Measurements from ENCODE around the gene TPRG1. TPM values are rescaled to one million over a fixed set of nuclear protein-coding genes. Genes with fewer than 3 reads are reported as not detected.
A peak's percentile ranks its signal among the peaks of the same experiment; 100 is the strongest.

TPRG1 gene
- total RNA-seq, 2 experiments from 2014 or later: 2.1 to 2.9 TPM

DNA sequence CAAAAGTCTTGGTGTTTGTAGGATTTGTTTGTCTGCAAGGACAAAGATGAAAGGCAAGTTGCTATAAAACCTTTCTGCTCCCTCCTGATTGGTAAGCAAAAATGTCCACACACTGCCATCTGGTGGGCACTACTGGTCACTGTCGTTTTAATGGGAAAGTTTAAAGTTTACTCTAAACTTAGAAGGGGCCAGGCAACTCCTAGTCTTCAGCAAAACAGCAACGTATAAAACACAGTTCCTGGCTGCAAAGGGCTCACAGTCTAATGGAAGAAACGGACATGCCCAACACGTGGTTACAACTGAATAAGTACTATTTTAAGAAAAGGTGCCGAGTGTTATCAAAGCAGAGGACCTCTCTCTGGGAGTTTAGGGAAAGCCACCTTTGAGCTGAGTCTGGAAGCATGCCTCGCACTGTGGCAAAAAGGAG lies 23.7 kb upstream of the TPRG1 start:
- Histone ChIP-seq H3K4me1 (ENCODE audit: insufficient read depth, low read length) (peaks cover 8% of the 10 kb centered on the region), H3K27ac (ENCODE audit: low read depth in 1 of 2, low read length in 2 of 2) (no peak overlapping the region), H3K9me3 (ENCODE audit: control insufficient read depth in 1 of 2, insufficient read depth in 1 of 2, low read length in 2 of 2) (no peaks in the 10 kb centered on the region), H3K4me3 (ENCODE audit: low read length) (no peak overlapping the region), H3K27me3 (ENCODE audit: control insufficient read depth in 1 of 2, insufficient read depth in 2 of 2, low read length in 2 of 2) (no peaks in the 10 kb centered on the region), H3K36me3 (ENCODE audit: insufficient read depth, low read length) (no peaks in the 10 kb centered on the region)
- Mint-ChIP-seq H3K4me3 (no peak overlapping the region), H3K36me3 (ENCODE audit: low read depth) (no peaks in the 10 kb centered on the region), H3K9me3 (no peaks in the 10 kb centered on the region), H3K27me3 (no peaks in the 10 kb centered on the region), H3K4me1 (ENCODE audit: low read depth) (peaks cover 10% of the 10 kb centered on the region), H3K27ac (no peak overlapping the region)
- TF ChIP-seq, protein P1, sequence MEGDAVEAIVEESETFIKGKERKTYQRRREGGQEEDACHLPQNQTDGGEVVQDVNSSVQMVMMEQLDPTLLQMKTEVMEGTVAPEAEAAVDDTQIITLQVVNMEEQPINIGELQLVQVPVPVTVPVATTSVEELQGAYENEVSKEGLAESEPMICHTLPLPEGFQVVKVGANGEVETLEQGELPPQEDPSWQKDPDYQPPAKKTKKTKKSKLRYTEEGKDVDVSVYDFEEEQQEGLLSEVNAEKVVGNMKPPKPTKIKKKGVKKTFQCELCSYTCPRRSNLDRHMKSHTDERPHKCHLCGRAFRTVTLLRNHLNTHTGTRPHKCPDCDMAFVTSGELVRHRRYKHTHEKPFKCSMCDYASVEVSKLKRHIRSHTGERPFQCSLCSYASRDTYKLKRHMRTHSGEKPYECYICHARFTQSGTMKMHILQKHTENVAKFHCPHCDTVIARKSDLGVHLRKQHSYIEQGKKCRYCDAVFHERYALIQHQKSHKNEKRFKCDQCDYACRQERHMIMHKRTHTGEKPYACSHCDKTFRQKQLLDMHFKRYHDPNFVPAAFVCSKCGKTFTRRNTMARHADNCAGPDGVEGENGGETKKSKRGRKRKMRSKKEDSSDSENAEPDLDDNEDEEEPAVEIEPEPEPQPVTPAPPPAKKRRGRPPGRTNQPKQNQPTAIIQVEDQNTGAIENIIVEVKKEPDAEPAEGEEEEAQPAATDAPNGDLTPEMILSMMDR (IDR thresholded peaks at IDR 0.05): peak; percentile 79
- DNase-seq (peak; percentile 53 to 82 (median 63)), ATAC-seq (ENCODE audit: poor library complexity) (peak; percentile 75)
- CTCF ChIA-PET: interaction anchor here (1.4 kb wide), 1 partner anchor 107 kb away, joined by 5 read pairs; no protein-coding TSS in a partner anchor
- POLR2A ChIA-PET: interaction anchor here (0.7 to 1.4 kb wide), 2 partner anchors 8 to 1408 kb away, joined by 3 read pairs; no protein-coding TSS in a partner anchor
- intact Hi-C loops (cut with DNase I, micrococcal nuclease): loop anchor here (1.0 to 10.0 kb wide), 11 partner anchors 193 to 1833 kb away; no protein-coding TSS in a partner anchor

GRCh38 chr3:189149203-189149602 lies 22.6 kb upstream of the TPRG1 start:
- Mint-ChIP-seq H3K4me3 (no peak overlapping the region), H3K27ac (no peak overlapping the region), H3K27me3 (no peaks in the 10 kb centered on the region), H3K4me1 (ENCODE audit: low read depth) (peaks cover 7% of the 10 kb centered on the region), H3K9me3 (no peaks in the 10 kb centered on the region), H3K36me3 (ENCODE audit: low read depth) (no peaks in the 10 kb centered on the region)
- TF ChIP-seq, protein P1 (IDR thresholded peaks at IDR 0.05): no peak
- intact Hi-C loops (cut with DNase I, micrococcal nuclease): loop anchor here (2.0 to 10.0 kb wide), 7 partner anchors 194 to 1834 kb away; no protein-coding TSS in a partner anchor
- Histone ChIP-seq H3K9me3 (ENCODE audit: control insufficient read depth in 1 of 2, insufficient read depth in 1 of 2, low read length in 2 of 2) (no peaks in the 10 kb centered on the region), H3K36me3 (ENCODE audit: insufficient read depth, low read length) (no peaks in the 10 kb centered on the region), H3K4me1 (ENCODE audit: insufficient read depth, low read length) (peaks cover 4% of the 10 kb centered on the region), H3K27me3 (ENCODE audit: control insufficient read depth in 1 of 2, insufficient read depth in 2 of 2, low read length in 2 of 2) (no peaks in the 10 kb centered on the region), H3K4me3 (ENCODE audit: low read length) (no peak overlapping the region), H3K27ac (ENCODE audit: low read depth in 1 of 2, low read length in 2 of 2) (no peak overlapping the region)
- DNase-seq: no peak
- ChIA-PET CTCF (interaction anchor here (1.0 to 1.4 kb wide), 2 partner anchors 108 to 1410 kb away, joined by 4 to 5 read pairs; no protein-coding TSS in a partner anchor), POLR2A (interaction anchor here (1.4 kb wide), 1 partner anchor 1409 kb away, joined by 3 read pairs; no protein-coding TSS in a partner anchor)
- ATAC-seq (ENCODE audit: poor library complexity): no peak

DNA sequence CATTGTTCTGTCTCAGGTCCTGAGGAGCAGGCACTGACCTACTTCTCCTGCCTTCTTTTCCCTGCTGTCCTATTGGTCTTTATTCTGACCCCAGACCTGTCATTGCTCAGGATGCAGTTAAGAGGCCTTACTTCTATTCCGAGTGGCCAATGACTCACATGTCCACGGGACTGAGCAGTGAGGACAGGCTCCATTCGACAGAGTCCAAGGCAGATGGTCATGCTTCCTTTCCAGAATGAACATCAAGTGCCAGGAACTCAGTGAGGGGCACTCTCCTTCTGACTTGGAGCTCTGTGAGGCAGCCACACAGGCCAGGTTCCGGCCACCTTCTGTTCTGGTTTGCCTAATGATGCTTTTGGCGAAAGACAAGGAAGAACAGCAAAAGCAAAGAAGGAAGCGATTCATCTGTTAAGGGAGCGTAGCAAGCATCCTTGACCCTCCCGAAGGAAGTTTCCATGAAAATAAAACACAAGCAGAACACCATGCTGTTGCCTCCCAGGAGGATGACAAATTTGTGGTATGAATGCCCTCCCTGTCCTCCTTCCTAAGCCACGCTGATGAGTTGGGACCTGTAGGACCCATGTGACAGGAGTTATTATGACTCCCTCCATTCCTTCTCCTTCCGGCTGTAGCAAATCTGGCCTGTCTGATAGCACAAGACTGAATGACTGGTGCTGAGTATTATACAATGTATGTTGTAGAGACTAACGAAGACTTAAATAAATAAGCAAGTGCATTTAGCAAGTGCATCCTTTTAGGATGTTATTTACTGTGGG lies 14.4 kb upstream of the TPRG1 start:
- ATAC-seq (ENCODE audit: poor library complexity): no peak
- CTCF ChIA-PET: no interaction called here
- no peaks in the 10 kb centered on the region for H3K9me3 Mint-ChIP-seq

More for the DNA sequence above, 14.4 kb upstream of the TPRG1 start:
- H3K4me3 Mint-ChIP-seq: no peak overlapping the region
- H3K27ac Mint-ChIP-seq: no peak overlapping the region
- TF ChIP-seq, protein P1 (IDR thresholded peaks at IDR 0.05): no peak
- POLR2A ChIA-PET: no interaction called here
- intact Hi-C loops (cut with DNase I, micrococcal nuclease): no loop called here
- H3K27me3 ChIP-seq (ENCODE audit: control insufficient read depth in 1 of 2, insufficient read depth in 2 of 2, low read length in 2 of 2): no peaks in the 10 kb centered on the region
- H3K36me3 ChIP-seq (ENCODE audit: insufficient read depth, low read length): no peaks in the 10 kb centered on the region
- H3K27ac ChIP-seq (ENCODE audit: low read depth in 1 of 2, low read length in 2 of 2): no peak overlapping the region
- no peak overlapping the region for H3K4me3 ChIP-seq (ENCODE audit: low read length)
- DNase-seq: no peak
- H3K27me3 Mint-ChIP-seq: no peaks in the 10 kb centered on the region
- no peaks in the 10 kb centered on the region for H3K36me3 Mint-ChIP-seq (ENCODE audit: low read depth)
- no peaks in the 10 kb centered on the region for H3K4me1 Mint-ChIP-seq (ENCODE audit: low read depth)
- H3K9me3 ChIP-seq (ENCODE audit: control insufficient read depth in 1 of 2, insufficient read depth in 1 of 2, low read length in 2 of 2): no peaks in the 10 kb centered on the region
- H3K4me1 ChIP-seq (ENCODE audit: insufficient read depth, low read length): no peaks in the 10 kb centered on the region
